ENCODE results near the gene CNPY4. TPM values are rescaled to one million over a fixed set of nuclear protein-coding genes. Genes with fewer than 3 reads are reported as not detected.
"Not testable (repeated sequence)": the region's sequence is repeated elsewhere in the genome, so short reads cannot be mapped to it uniquely, and the experiment has no call there.

Gene CNPY4
- total RNA-seq, 4 donors from 2014 or later, result 3.8 to 8.4 (median 6.5) TPM

DNA sequence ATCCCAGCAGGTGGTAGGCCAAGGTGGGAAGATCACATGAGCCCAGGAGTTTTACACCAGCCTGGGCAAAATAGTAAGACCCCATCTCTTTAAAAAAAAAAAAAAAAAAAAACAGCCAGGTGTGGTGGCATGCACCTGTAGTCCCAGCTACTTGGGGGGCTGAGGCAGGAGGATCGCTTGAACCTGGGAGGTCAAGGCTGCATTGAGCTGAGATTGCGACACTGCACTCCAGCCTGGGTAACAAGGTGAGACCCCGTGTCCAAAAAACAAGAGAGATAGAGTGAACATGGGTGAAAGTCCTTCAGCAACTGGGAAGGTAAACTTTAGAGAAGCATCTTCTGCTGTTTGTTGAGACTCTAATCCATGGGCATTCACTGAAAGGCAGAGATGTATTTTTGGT, 23.0 kb downstream of the CNPY4 start:
- whole genome bisulfite sequencing, 2 donors, result 94 to 96% methylated on average over 3 of the region's 3 CpGs
- TF ChIP-seq, protein P1, sequence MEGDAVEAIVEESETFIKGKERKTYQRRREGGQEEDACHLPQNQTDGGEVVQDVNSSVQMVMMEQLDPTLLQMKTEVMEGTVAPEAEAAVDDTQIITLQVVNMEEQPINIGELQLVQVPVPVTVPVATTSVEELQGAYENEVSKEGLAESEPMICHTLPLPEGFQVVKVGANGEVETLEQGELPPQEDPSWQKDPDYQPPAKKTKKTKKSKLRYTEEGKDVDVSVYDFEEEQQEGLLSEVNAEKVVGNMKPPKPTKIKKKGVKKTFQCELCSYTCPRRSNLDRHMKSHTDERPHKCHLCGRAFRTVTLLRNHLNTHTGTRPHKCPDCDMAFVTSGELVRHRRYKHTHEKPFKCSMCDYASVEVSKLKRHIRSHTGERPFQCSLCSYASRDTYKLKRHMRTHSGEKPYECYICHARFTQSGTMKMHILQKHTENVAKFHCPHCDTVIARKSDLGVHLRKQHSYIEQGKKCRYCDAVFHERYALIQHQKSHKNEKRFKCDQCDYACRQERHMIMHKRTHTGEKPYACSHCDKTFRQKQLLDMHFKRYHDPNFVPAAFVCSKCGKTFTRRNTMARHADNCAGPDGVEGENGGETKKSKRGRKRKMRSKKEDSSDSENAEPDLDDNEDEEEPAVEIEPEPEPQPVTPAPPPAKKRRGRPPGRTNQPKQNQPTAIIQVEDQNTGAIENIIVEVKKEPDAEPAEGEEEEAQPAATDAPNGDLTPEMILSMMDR (IDR thresholded peaks at IDR 0.05), result no peak
- no peak for TF ChIP-seq POLR2A (IDR thresholded peaks at IDR 0.05)
- intact Hi-C loops (cut with DNase I; ENCODE audit: low total_unique reads), result no loop called here
- no peak overlapping the region for H3K4me3 ChIP-seq (ENCODE audit: low read depth, poor library complexity, severe bottlenecking)
- DNase-seq (ENCODE audit: low spot score in 2 of 2), result no peak

DNA sequence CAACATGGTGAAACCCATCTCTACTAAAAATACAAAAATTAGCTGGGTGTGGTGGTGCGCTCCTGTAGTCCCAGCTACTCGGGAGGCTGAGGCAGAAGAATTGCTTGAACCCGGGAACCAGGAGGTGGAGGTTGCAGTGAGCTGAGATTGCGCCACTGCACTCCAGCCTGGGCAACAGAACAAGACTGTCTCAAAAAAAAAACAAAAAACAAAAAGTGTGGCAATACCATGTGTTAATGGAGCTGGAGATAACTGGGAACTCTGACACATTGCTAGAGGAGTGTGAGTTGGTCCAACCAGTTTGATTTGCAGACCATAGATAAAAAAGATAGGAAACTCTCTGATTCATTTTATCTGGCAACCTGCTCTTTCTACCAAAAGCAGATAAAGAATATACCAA, 26.9 kb downstream of the CNPY4 start:
- intact Hi-C loops (cut with DNase I; ENCODE audit: low total_unique reads); DNase-seq (ENCODE audit: low spot score in 2 of 2); H3K4me3 ChIP-seq (ENCODE audit: low read depth, poor library complexity, severe bottlenecking): not testable (repeated sequence)
- 50 to 52% methylated on average over 4 of the region's 4 CpGs for WGBS, 2 donors

DNA sequence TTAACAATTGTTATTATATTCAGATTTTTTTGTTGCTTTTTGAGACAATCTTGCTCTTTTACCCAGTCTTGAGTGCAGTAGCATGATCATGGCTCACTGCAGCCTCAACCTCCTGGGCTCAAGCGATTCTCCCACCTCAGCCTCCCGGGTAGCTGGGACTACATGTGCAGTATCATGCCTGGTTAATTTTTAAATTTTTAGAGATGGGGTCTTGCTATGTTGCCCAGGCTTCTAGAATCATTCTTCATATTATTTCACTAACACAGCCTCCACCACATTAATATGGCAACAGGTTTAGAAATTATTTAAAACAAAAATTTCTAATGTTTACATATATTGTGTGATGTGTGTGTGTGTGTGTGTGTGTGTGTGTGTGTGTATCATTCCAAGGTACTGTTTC, 27.8 kb downstream of the CNPY4 start:
- H3K4me3 ChIP-seq (ENCODE audit: low read depth, poor library complexity, severe bottlenecking), result no peak overlapping the region
- intact Hi-C loops (cut with DNase I; ENCODE audit: low total_unique reads), result no loop called here
- no peak for TF ChIP-seq POLR2A (IDR thresholded peaks at IDR 0.05)
- TF ChIP-seq, protein P1 (IDR thresholded peaks at IDR 0.05), result no peak
- WGBS, 2 donors, result 93 to 95% methylated on average over 2 of the region's 2 CpGs
- DNase-seq (ENCODE audit: low spot score in 2 of 2), result no peak

DNA sequence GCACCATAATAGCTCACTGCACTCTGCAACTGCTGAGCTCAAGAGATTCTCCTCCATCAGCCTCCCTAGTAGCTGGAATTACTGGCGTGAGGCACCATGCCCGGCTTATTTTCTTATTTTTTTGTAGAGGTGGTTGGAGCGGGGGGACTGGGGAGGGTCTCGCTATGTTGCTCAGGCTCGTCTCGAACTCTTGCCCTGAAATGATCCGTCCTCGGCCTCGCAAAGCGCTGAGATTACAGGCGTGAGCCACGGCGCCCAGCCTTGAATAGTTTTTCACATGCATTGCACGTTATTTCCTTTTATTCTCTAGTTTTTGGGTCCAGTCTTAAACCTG, 28.8 kb downstream of the CNPY4 start:
- H3K4me3 ChIP-seq (ENCODE audit: low read depth, poor library complexity, severe bottlenecking), result no peak overlapping the region
- intact Hi-C loops (cut with DNase I; ENCODE audit: low total_unique reads), result no loop called here
- WGBS, 2 donors, result 9 to 11% methylated on average over 14 of the region's 14 CpGs

DNA sequence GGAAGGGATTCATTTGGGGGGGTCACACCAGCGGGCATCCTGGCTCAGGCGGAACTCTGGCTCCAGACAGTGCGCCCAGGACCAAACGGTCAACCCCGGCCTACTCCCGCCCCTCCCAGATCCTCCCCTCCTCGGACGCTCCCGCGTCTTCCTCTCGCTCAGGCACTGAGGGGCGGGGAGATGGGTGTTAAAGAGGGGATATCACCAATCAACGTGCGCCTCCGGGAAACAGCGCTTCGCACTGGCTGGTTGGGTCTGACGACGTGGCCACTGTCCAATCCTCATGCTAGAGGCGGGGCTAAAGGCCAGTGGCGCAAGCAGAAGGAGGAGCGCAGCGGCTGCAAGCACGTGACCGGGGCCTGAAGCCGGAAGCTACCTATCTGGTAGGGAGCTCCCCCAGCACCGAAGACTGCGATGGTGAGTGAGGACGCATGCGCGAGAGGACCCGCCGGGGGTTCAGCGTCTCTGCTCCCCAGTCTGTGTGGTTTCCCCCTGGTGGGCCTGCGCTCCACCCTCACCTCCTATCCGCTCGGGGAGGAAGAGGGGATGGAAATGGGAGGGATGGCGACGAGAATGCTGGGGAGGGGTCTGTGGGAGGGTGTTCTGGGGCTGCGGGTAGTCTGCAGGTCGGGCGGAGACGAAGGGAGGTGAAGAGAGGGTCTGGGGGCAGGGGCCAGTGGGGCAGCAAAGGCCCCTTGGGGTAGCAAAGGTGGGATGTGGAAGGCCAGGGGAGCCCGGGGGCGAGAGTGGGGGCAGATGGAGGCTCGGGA, 29.3 kb downstream of the CNPY4 start, which contains the start of gene LAMTOR4:
Gene LAMTOR4, plus strand, starts transcription at position 360 of the 770 bp plus-strand sequence. Its CDS starts 55 bp downstream, at position 415.
- 1% methylated on average over 45 to 46 of the region's 46 CpGs for WGBS, 2 donors
- intact Hi-C loops (cut with DNase I; ENCODE audit: low total_unique reads), result no loop called here
- H3K4me3 ChIP-seq (ENCODE audit: low read depth, poor library complexity, severe bottlenecking), result peak within 1 kb of the TSS; percentile 93
- DNase-seq (ENCODE audit: low spot score in 2 of 2), result peak; percentile 99 to 100
- TF ChIP-seq POLR2A (IDR thresholded peaks at IDR 0.05), result peak in 1 of 2 donors; percentile 59
- TF ChIP-seq, protein P1 (IDR thresholded peaks at IDR 0.05), result no peak

More for the DNA sequence above, 28.8 kb downstream of the CNPY4 start:
- TF ChIP-seq, protein P1 (IDR thresholded peaks at IDR 0.05), result no peak
- no peak for TF ChIP-seq POLR2A (IDR thresholded peaks at IDR 0.05)
- DNase-seq (ENCODE audit: low spot score in 2 of 2), result no peak

DNA sequence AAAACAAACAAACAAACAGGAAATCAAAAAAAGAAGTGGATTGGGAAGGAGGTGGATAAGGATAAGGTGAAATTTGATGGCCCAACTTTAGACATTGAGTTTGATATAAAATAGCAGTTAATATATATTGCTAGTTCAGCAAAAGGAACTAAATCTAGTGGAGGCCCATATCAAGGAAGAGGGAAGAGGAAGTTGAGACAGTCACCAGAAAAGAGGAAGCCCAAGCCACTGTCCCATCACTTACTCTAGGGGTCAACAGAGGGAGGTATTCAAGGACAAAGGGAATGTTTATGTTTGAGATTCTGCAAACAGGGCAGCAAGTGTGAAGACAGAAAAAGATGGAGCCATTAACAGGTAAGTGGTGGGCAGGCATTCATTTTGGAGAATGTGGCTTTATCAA, 33.0 kb downstream of the CNPY4 start:
- no peak overlapping the region for H3K4me3 ChIP-seq (ENCODE audit: low read depth, poor library complexity, severe bottlenecking)
- intact Hi-C loops (cut with DNase I; ENCODE audit: low total_unique reads), result no loop called here
- TF ChIP-seq, protein P1 (IDR thresholded peaks at IDR 0.05), result no peak
- no peak for TF ChIP-seq POLR2A (IDR thresholded peaks at IDR 0.05)
- no peak for DNase-seq (ENCODE audit: low spot score in 2 of 2)
